HCT116 (cell line): ENCODE data around the gene NAGPA. TPM values are rescaled to one million over a fixed set of nuclear protein-coding genes. Genes with fewer than 3 reads are reported as not detected.

ENCODE experiments used
- ATAC-seq: fragments of 200-7000 bp; cut with Tn5 transposase; 2 replicates; pipeline ENCODE4 v1.9.1; 2020; ENCODE audit warnings: mild to moderate bottlenecking, moderate library complexity
- BruUV-seq: library from RNA; stranded (reverse); fragments of 400-500 nt; replicated peaks from 2 replicates; lab custom pipeline; 2021; lab: Mats Ljungman, UMichigan
- CTCF ChIA-PET: fragments of 300-600 bp; sonication (Branson Sonifier 250); formaldehyde crosslinking; loops from one replicate; lab custom pipeline; 2021; ENCODE audit warnings: antibody characterized with exemption; lab: Charles Lee
- POLR2A ChIA-PET: fragments of 300-600, 350-600 bp; sonication (Branson Sonifier 250); formaldehyde crosslinking; loops from one replicate; lab custom pipeline; 2021; ENCODE audit warnings: antibody characterized with exemption; lab: Charles Lee
- RAD21 ChIA-PET, 2 experiments: fragments of 300-600 bp; sonication (Branson Sonifier 250); formaldehyde crosslinking; loops; one replicate each; lab custom pipeline; 2023; ENCODE audit warnings: low total read pairs in 2 of 2; ENCODE audit not compliant: uncharacterized antibody in 2 of 2, unreplicated experiment in 2 of 2, low non-redundant PET in 1 of 2; lab: Charles Lee
- DNase-seq: peaks from one replicate; pipeline ENCODE4 v3.0.0-alpha.2; 2010; ENCODE audit warnings: low read depth, low spot score
- H2AFZ ChIP-seq: fragments of 200-600 bp; shearing (Covaris generic), sonication (generic); 2 replicates; pipeline ENCODE4 v1.6.1; 2017; ENCODE audit warnings: low read depth, mixed run types, mixed read lengths, antibody characterized with exemption, low read length; ENCODE audit not compliant: poor library complexity, severe bottlenecking
- H3K27ac ChIP-seq: 2 replicates; pipeline ENCODE4 v1.5.1; 2012; ENCODE audit warnings: low read depth, low read length
- H3K27me3 ChIP-seq: fragments of 200-600 bp; sonication (generic); 2 replicates; pipeline ENCODE4 v1.6.1; 2016; ENCODE audit warnings: mixed run types, low read length, mixed read lengths; ENCODE audit not compliant: insufficient read depth
- H3K36me3 ChIP-seq, 2 experiments: fragments of 200-500 bp in 1 of 2; fragments of 200-600 bp in 1 of 2; sonication (Bioruptor generic) in 1 of 2; sonication (generic) in 1 of 2; 2 replicates each; pipeline versions ENCODE4 v1.5.1 to v1.6.1; 2014 to 2016; ENCODE audit warnings: low read length in 2 of 2, inconsistent platforms in 1 of 2, mixed read lengths in 1 of 2, mixed run types in 1 of 2; ENCODE audit not compliant: insufficient read depth in 2 of 2, control insufficient read depth in 1 of 2
- H3K4me1 ChIP-seq, 2 experiments: fragments of 200-600 bp in 1 of 2; sonication (generic) in 1 of 2; 2 replicates each; pipeline versions ENCODE4 v1.5.1 to v1.6.1; 2012 to 2017; ENCODE audit warnings: low read length in 2 of 2, inconsistent platforms in 1 of 2, mild to moderate bottlenecking in 1 of 2, mixed read lengths in 1 of 2, mixed run types in 1 of 2, moderate library complexity in 1 of 2; ENCODE audit not compliant: insufficient read depth in 2 of 2, control insufficient read depth in 1 of 2
- H3K4me2 ChIP-seq: fragments of 200-600 bp; sonication (generic); 2 replicates; pipeline ENCODE4 v1.6.1; 2017; ENCODE audit warnings: mixed run types, low read length, mixed read lengths
- H3K4me3 ChIP-seq, 2 experiments: fragments of 200-600 bp in 1 of 2; sonication (generic) in 1 of 2; replicated peaks in 1 of 2; 2 replicates each; pipeline ENCODE4 v1.5.1; 2011 to 2016; ENCODE audit warnings: low read length in 2 of 2, control low read depth in 1 of 2, low read depth in 1 of 2, mild to moderate bottlenecking in 1 of 2, mixed read lengths in 1 of 2, mixed run types in 1 of 2
- H3K79me2 ChIP-seq: fragments of 200-600 bp; sonication (generic); 2 replicates; pipeline ENCODE4 v1.6.1; 2017; ENCODE audit warnings: mild to moderate bottlenecking, mixed run types, low read length, moderate library complexity, mixed read lengths; ENCODE audit not compliant: insufficient read depth
- H3K9ac ChIP-seq: fragments of 200-600 bp; sonication (generic); 2 replicates; pipeline ENCODE4 v1.6.1; 2016; ENCODE audit warnings: low read length, mixed read lengths
- H3K9me2 ChIP-seq: fragments of 200-600 bp; sonication (generic), shearing (Covaris generic); 2 replicates; pipeline ENCODE4 v1.6.1; 2017; ENCODE audit warnings: mixed run types, mild to moderate bottlenecking, moderate library complexity; ENCODE audit not compliant: insufficient read depth
- H3K9me3 ChIP-seq, 2 experiments: fragments of 200-500 bp in 1 of 2; fragments of 200-600 bp in 1 of 2; sonication (Bioruptor generic) in 1 of 2; sonication (generic) in 1 of 2; 2 replicates each; pipeline ENCODE4 v1.6.1; 2014 to 2017; ENCODE audit warnings: low read length in 2 of 2, mixed read lengths in 2 of 2, inconsistent platforms in 1 of 2, low read depth in 1 of 2, mild to moderate bottlenecking in 1 of 2, mixed run types in 1 of 2, moderate library complexity in 1 of 2; ENCODE audit not compliant: control insufficient read depth in 1 of 2, insufficient read depth in 1 of 2
- H4K20me1 ChIP-seq: fragments of 200-600 bp; sonication (generic), shearing (Covaris generic); 2 replicates; pipeline ENCODE4 v1.6.1; 2017; ENCODE audit warnings: mixed run types, mild to moderate bottlenecking, moderate library complexity; ENCODE audit not compliant: insufficient read depth
- ATF3 ChIP-seq: IDR thresholded peaks from 2 replicates; pipeline ENCODE4 v1.6.1; 2012
- CBX3 ChIP-seq: IDR thresholded peaks from 2 replicates; pipeline ENCODE4 v1.6.1; 2012; ENCODE audit warnings: low read depth
- CEBPB ChIP-seq: IDR thresholded peaks from 2 replicates; pipeline ENCODE4 v1.6.1; 2012; ENCODE audit warnings: low read depth
- EGR1 ChIP-seq: IDR thresholded peaks from 2 replicates; pipeline ENCODE4 v1.6.1; 2012; ENCODE audit warnings: low read depth
- ELF1 ChIP-seq: IDR thresholded peaks from 2 replicates; pipeline ENCODE4 v1.6.1; 2012; ENCODE audit warnings: low read depth, borderline replicate concordance
- EZH2 ChIP-seq: fragments of 200-600 bp; sonication (generic); IDR thresholded peaks from 2 replicates; pipeline ENCODE4 v1.6.1; 2017; ENCODE audit warnings: antibody characterized with exemption, mixed run types
- EZH2phosphoT487 ChIP-seq: fragments of 200-600 bp; IDR thresholded peaks from 2 replicates; pipeline ENCODE4 v1.6.1; 2018; ENCODE audit warnings: antibody characterized with exemption, borderline replicate concordance
- MAX ChIP-seq: IDR thresholded peaks from 2 replicates; pipeline ENCODE4 v1.6.1; 2012
- POLR2A ChIP-seq: IDR thresholded peaks from 2 replicates; pipeline ENCODE4 v1.7.0; 2011; ENCODE audit warnings: borderline replicate concordance; ENCODE audit not compliant: insufficient read depth, insufficient read length; ENCODE audit errors: extremely low read depth
- POLR2AphosphoS5 ChIP-seq: IDR thresholded peaks from 2 replicates; pipeline ENCODE4 v1.6.1; 2011; ENCODE audit warnings: mild to moderate bottlenecking, low read depth, low read length, moderate library complexity
- RAD21 ChIP-seq: IDR thresholded peaks from 2 replicates; pipeline ENCODE4 v1.6.1; 2012; ENCODE audit warnings: low read depth, mild to moderate bottlenecking
- REST ChIP-seq: IDR thresholded peaks from 2 replicates; pipeline ENCODE4 v1.6.1; 2012; ENCODE audit warnings: low read depth
- SIN3A ChIP-seq: IDR thresholded peaks from 2 replicates; pipeline ENCODE4 v1.6.1; 2012; ENCODE audit warnings: low read depth
- SRF ChIP-seq: IDR thresholded peaks from 2 replicates; pipeline ENCODE4 v1.6.1; 2012; ENCODE audit warnings: low read depth
- TCF7L2 ChIP-seq: IDR thresholded peaks from 2 replicates; pipeline ENCODE4 v1.7.0; 2011; ENCODE audit warnings: borderline replicate concordance, inconsistent platforms; ENCODE audit not compliant: insufficient read depth, insufficient read length; ENCODE audit errors: extremely low read depth
- YY1 ChIP-seq: IDR thresholded peaks from 2 replicates; pipeline ENCODE4 v1.6.1; 2011; ENCODE audit warnings: low read length, low read depth, moderate library complexity, mild to moderate bottlenecking; ENCODE audit not compliant: insufficient replicate concordance; ENCODE audit errors: extremely low read depth
- ZFX ChIP-seq: fragments of 450-650 bp; IDR thresholded peaks from 2 replicates; pipeline ENCODE4 v1.6.1; 2017
- ZNF274 ChIP-seq: fragments of 200-500 bp; sonication (Bioruptor generic); IDR thresholded peaks from 2 replicates; pipeline ENCODE4 v1.6.1; 2014; ENCODE audit warnings: mild to moderate bottlenecking, low read depth, low read length, inconsistent platforms
- intact Hi-C: fragments of 100-400 bp; cut with micrococcal nuclease; formaldehyde crosslinking; loops from 2 replicates; pipeline ENCODE4 v1.10.0; 2022
- total RNA-seq: library from RNA; stranded (reverse); gene quantifications from one replicate; pipeline ENCODE4 v1.2.1, GENCODE V29; 2021; ENCODE audit not compliant: unreplicated experiment
- TF ChIP-seq, protein P1 (sequence below): IDR thresholded peaks from 2 replicates; pipeline ENCODE4 v1.6.1; 2011; ENCODE audit warnings: mild to moderate bottlenecking, low read length, moderate library complexity; ENCODE audit not compliant: insufficient replicate concordance; ENCODE audit errors: extremely low read depth

NAGPA gene
- total RNA-seq, 1 experiment from 2014 or later: 17.5 TPM

DNA sequence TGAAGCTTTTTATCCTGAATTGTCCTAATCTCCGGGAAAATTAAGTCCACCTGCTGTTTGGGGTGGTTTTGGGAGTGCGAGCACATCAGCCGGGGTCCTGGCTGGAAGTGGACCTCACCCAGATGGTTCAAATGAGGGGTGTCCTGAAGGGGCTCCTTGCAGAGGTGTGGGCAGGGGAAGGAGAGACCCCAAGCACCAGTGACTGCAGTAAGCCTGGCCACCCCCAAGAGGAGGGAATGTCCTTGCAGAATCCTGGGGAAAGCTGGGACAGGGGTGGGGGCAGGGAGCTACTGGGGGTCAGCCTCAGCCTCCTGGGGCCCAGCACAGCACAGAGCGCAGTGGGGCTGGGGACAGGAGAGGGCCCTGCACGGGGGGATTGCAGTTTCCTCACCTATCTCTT is 29.4 kb downstream of the NAGPA start:
- no peak overlapping the region for H2AFZ ChIP-seq
- H3K27ac ChIP-seq: no peak overlapping the region
- ChIA-PET CTCF (no interaction called here), POLR2A (no interaction called here), RAD21 (no interaction called here)
- H3K4me1 ChIP-seq: no peaks in the 10 kb centered on the region
- BruUV-seq: no TSS peak
- TF ChIP-seq TCF7L2 (no peak), POLR2AphosphoS5 (no peak), CBX3 (no peak), MAX (no peak), REST (no peak), EZH2phosphoT487 (no peak), YY1 (no peak), EZH2 (no peak), ATF3 (no peak), CEBPB (no peak), SIN3A (no peak), SRF (no peak), POLR2A (no peak), ZFX (no peak), EGR1 (no peak), ZNF274 (no peak), RAD21 (no peak), ELF1 (no peak)
- TF ChIP-seq, protein P1, sequence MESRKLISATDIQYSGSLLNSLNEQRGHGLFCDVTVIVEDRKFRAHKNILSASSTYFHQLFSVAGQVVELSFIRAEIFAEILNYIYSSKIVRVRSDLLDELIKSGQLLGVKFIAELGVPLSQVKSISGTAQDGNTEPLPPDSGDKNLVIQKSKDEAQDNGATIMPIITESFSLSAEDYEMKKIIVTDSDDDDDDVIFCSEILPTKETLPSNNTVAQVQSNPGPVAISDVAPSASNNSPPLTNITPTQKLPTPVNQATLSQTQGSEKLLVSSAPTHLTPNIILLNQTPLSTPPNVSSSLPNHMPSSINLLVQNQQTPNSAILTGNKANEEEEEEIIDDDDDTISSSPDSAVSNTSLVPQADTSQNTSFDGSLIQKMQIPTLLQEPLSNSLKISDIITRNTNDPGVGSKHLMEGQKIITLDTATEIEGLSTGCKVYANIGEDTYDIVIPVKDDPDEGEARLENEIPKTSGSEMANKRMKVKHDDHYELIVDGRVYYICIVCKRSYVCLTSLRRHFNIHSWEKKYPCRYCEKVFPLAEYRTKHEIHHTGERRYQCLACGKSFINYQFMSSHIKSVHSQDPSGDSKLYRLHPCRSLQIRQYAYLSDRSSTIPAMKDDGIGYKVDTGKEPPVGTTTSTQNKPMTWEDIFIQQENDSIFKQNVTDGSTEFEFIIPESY: no peak
- no peak overlapping the region for H3K4me3 ChIP-seq
- no peaks in the 10 kb centered on the region for H3K36me3 ChIP-seq
- no peak overlapping the region for H3K9ac ChIP-seq
- DNase-seq (no peak), ATAC-seq (no peak)
- H3K79me2 ChIP-seq: no peaks in the 10 kb centered on the region
- no peaks in the 10 kb centered on the region for H4K20me1 ChIP-seq
- H3K4me2 ChIP-seq: no peak overlapping the region
- H3K9me3 ChIP-seq: no peaks in the 10 kb centered on the region
- intact Hi-C loops: no loop called here
- H3K27me3 ChIP-seq: no peaks in the 10 kb centered on the region; the same call in 1 of the 2 replicates
- H3K9me2 ChIP-seq: no peaks in the 10 kb centered on the region
